Transverse colon (tissue), 4 donors: ENCODE data around the gene UPK3BL2. TPM values are rescaled to one million over a fixed set of nuclear protein-coding genes. Genes with fewer than 3 reads are reported as not detected.
"Not testable (repeated sequence)": the region's sequence is repeated elsewhere in the genome, so short reads cannot be mapped to it uniquely, and the experiment has no call there.

Experiments used
- DNase-seq: peaks from one replicate; pipeline ENCODE4 v3.0.0-alpha.2; 2019
- H3K27ac ChIP-seq, 4 donors: fragments of 200-600 bp; sonication (generic); 2 replicates each; pipeline ENCODE4 v1.5.1; 2016 to 2018; ENCODE audit warnings: inconsistent platforms in 4 of 4
- H3K27me3 ChIP-seq: fragments of 200-600 bp; sonication (generic); 2 replicates; pipeline ENCODE4 v1.5.1; 2017; ENCODE audit warnings: inconsistent platforms
- H3K36me3 ChIP-seq, 4 donors: fragments of 200-600 bp; sonication (generic); 2 replicates each; pipeline ENCODE4 v1.5.1; 2017 to 2019; ENCODE audit warnings: inconsistent platforms in 4 of 4
- H3K4me1 ChIP-seq, 4 donors: fragments of 200-600 bp; sonication (generic); 2 replicates each; pipeline ENCODE4 v1.5.1; 2017 to 2020; ENCODE audit warnings: inconsistent platforms in 4 of 4
- H3K4me3 ChIP-seq, 4 donors: fragments of 200-600 bp; sonication (generic); 1 replicate in 1 of 4; 2 replicates in 3 of 4; pipeline versions ENCODE4 v1.5.1 to v1.6.1; 2017 to 2019; ENCODE audit warnings: inconsistent platforms in 4 of 4
- H3K9me3 ChIP-seq, 2 donors: fragments of 200-600 bp; sonication (generic); 2 replicates each; pipeline ENCODE4 v1.5.1; 2017 to 2019; ENCODE audit warnings: inconsistent platforms in 2 of 2
- WGBS, 2 donors: methylation state at CpG; one replicate each; pipeline ENCODE4 v1.1.5; 2018; ENCODE audit warnings: low coverage in 1 of 2; 5-methylcytosine and 5-hydroxymethylcytosine counted together
- in situ Hi-C, 4 donors: fragments of 200-750 bp; cut with MboI; loops; one replicate each; pipeline versions ENCODE4 v1.15.0 to v1.15.1; 2017; ENCODE audit warnings: low sequenced_read_pairs in 3 of 4, low pct_ligation_motif_present in 1 of 4, low pct_unique_long_range_greater_than_20kb in 1 of 4
- intact Hi-C: fragments of 100-400 bp; cut with DNase I; formaldehyde crosslinking; loops from one replicate; pipeline ENCODE4 v1.15.1; 2023; ENCODE audit warnings: low total_unique reads
- total RNA-seq, 4 donors: library from RNA; depleted of rRNA; stranded (reverse); fragments of >200 nt; gene quantifications; one replicate each; pipeline ENCODE4 v1.1.0, GENCODE V29; 2016

The UPK3BL2 gene
- total RNA-seq, 4 donors from 2014 or later: 7.8 to 116 (median 30.4) TPM

DNA sequence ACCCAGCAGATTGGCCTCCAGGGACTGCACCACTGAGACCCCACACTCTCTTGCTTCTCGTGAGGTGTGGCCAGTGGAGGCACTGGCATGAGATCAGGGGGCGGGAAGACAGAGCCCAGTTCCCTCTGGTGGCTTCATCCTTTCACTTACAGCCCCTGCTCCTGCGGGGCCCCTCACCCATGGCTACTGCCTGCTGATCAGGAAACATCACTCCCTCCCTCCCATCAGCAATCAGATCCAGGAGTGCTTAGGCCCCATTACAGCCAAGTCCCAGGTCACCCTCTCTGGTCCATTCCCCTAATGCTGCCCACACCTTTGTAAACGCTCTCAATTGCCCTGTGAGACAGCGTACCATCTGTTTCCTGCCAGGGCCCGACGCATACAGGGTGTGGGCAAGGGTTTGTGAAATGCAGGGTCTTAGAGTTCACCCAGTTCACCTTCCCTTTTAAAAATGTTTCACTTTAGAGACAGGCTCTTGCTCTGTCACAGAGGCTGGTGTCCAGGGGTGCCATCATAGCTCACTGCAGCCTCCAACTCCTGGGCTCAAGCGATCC lies 8.4 kb downstream of the UPK3BL2 start:
- H3K36me3 ChIP-seq, H3K9me3 ChIP-seq, DNase-seq, intact Hi-C loops, H3K4me1 ChIP-seq, H3K4me3 ChIP-seq, in situ Hi-C loops, H3K27me3 ChIP-seq, H3K27ac ChIP-seq: not testable (repeated sequence)
- WGBS, 2 donors: 62% methylated on average over 4 of the region's 8 CpGs; no CpG with 5 or more reads in 1 of the 2 donors

- 73 to 93% methylated on average over 2 of the region's 2 CpGs for WGBS, 2 donors
- H3K4me1 ChIP-seq, in situ Hi-C loops, intact Hi-C loops, H3K4me3 ChIP-seq, DNase-seq, H3K9me3 ChIP-seq, H3K36me3 ChIP-seq, H3K27ac ChIP-seq, H3K27me3 ChIP-seq: not testable (repeated sequence)
These were observed 11.4 kb downstream of the UPK3BL2 start for GRCh38 chr7:102532127-102532526.

DNA sequence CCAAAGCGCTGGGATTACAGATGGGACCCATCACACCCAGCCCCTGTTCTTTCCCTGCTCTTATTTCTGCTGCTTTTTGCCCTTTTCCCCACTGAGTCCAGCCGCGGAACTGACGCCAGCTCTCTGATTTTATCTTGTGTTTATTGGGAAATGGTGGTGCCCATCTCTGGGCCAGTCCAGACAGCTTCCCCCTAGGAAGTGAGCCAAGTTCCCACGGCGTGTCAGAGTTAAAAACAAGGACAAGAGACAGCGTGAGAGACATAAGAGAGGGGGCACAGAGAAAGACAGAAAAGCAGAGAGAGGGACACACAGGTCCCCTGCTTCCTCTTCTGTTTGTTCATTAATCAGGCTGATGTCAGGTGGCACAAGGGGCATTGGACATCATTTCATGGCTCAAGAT lies 11.9 kb downstream of the UPK3BL2 start:
- in situ Hi-C loops, H3K36me3 ChIP-seq, H3K27me3 ChIP-seq, intact Hi-C loops, H3K4me3 ChIP-seq, DNase-seq, H3K27ac ChIP-seq, H3K4me1 ChIP-seq, H3K9me3 ChIP-seq: not testable (repeated sequence)
- no CpG with 5 or more reads among the region's 7 CpGs for WGBS, 2 donors

GRCh38 chr7:102527822-102528793 lies 15.4 kb downstream of the UPK3BL2 start:
- H3K4me1 ChIP-seq, H3K27me3 ChIP-seq, intact Hi-C loops, H3K9me3 ChIP-seq, H3K27ac ChIP-seq, in situ Hi-C loops, H3K4me3 ChIP-seq, DNase-seq, H3K36me3 ChIP-seq: not testable (repeated sequence)
- 100% methylated on average over 1 of the region's 13 CpGs; no CpG with 5 or more reads in 1 of the 2 donors for WGBS, 2 donors

DNA sequence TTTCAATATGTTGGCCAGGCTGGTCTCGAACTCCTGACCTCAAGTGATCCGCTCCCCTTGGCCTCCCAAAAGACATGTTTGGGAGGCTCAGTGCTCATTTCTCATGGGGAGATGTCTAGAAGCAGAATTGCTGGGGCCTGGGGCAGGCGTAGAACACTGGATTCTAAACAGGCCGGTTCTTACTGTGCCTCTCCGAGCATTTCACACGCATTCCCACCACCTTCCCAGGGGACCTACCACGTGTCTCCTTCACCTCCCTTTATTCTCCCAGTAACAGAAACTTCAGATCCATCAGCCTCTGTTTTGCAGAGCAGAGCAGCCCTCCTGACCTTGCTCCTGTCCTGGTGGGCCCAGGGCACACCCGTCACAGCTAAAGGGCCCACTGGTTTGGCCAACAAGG lies 16.3 kb downstream of the UPK3BL2 start:
- H3K27me3 ChIP-seq, intact Hi-C loops, H3K4me1 ChIP-seq, H3K36me3 ChIP-seq, H3K9me3 ChIP-seq, DNase-seq, H3K27ac ChIP-seq, H3K4me3 ChIP-seq, in situ Hi-C loops: not testable (repeated sequence)
- 85% methylated on average over 1 of the region's 8 CpGs; no CpG with 5 or more reads in 1 of the 2 donors for WGBS, 2 donors

DNA sequence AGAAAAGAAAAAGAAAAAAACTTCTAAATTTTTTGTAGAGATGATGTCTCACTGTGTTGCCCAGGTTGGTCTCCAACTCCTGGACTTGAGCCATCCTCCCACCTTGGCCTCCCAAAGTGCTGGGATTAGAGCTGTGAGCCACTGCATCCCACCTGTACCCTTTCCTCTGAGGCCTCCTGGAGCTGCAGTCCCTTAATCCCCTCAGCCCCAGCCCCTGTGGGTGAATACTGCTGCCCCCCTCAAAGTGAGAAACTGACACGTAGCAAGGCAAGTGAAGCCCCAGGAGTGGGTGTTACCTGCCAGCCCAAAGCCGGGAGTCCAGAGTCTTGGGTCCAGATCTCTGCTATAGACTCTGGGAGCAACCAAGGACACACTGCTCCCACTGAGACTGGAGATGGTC lies 18.7 kb downstream of the UPK3BL2 start:
- H3K4me1 ChIP-seq, H3K36me3 ChIP-seq, H3K4me3 ChIP-seq, in situ Hi-C loops, DNase-seq, H3K9me3 ChIP-seq, H3K27ac ChIP-seq, H3K27me3 ChIP-seq, intact Hi-C loops: not testable (repeated sequence)
- 40% methylated on average over 1 of the region's 2 CpGs; no CpG with 5 or more reads in 1 of the 2 donors for WGBS, 2 donors

- H3K27ac ChIP-seq, H3K27me3 ChIP-seq, in situ Hi-C loops, intact Hi-C loops, H3K4me3 ChIP-seq, H3K4me1 ChIP-seq, H3K36me3 ChIP-seq, DNase-seq, H3K9me3 ChIP-seq: not testable (repeated sequence)
- WGBS, 2 donors: 58 to 67% methylated on average over 3 to 4 of the region's 5 CpGs
These were observed 22.7 kb downstream of the UPK3BL2 start for GRCh38 chr7:102520797-102521196.

DNA sequence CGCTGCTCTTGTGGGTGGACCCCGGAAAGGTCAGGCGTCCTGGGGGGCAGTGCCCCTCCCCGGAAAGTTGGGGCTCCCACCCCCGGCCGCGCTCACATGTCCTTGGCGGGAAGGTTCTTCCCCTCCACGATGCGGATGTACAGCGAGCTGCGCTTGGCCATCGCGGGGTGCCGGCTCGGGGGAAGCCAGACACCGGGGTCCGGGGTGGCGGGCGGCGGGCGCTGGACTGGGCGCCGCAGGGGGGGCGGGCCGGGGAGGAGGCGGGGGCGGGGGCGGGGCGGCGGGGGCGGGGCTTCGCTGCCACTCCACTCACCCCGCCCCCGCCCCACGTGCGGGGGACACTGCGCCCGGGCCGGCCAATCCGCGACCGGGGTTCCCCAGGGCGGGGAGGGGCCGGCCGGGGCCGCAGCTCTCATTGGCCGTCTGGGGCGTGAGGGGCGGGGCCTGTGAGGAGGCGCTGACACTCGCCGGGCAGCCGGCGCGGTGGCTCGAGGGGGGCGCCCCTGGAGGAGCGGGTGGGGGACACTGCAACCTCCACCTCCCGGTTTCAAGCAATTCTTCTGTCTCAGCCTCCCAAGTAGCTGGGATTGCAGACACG lies 25.8 kb downstream of the UPK3BL2 start, which contains the start of gene RASA4B:
TSS of gene RASA4B (minus strand) at position 228 of the 598 bp plus-strand sequence. CDS start at position 161, 67 bp downstream.
- H3K4me3 ChIP-seq, H3K27me3 ChIP-seq, H3K27ac ChIP-seq, in situ Hi-C loops, H3K4me1 ChIP-seq, H3K36me3 ChIP-seq, H3K9me3 ChIP-seq, intact Hi-C loops: not testable (repeated sequence)
- DNase-seq: peak; percentile 8
- no CpG with 5 or more reads among the region's 61 CpGs for WGBS, 2 donors

DNA sequence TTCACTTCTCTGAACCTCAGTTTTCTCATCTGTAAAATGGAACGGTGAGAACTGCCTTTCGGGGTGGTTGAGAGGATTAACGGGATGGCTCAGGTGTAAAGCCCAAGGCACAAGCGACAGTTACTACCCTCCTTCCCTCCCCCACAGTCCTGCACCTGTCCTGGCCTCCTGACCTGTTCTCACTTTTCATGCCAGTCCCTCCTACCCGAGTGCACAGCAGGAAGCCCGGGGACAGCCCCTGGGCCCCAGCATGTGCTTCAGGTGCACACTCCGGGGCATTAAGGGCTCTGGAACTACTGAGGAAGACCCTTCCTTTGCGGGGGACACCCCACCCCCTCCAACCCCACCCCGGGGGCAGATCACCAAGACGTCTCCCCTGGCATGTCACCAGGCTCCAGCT lies 26.5 kb downstream of the UPK3BL2 start:
- H3K4me3 ChIP-seq, in situ Hi-C loops, H3K27me3 ChIP-seq, H3K36me3 ChIP-seq, H3K27ac ChIP-seq, DNase-seq, intact Hi-C loops, H3K4me1 ChIP-seq, H3K9me3 ChIP-seq: not testable (repeated sequence)
- no CpG with 5 or more reads among the region's 10 CpGs for WGBS, 2 donors

- H3K36me3 ChIP-seq, in situ Hi-C loops, H3K27ac ChIP-seq, H3K4me3 ChIP-seq, H3K9me3 ChIP-seq, H3K4me1 ChIP-seq, H3K27me3 ChIP-seq, DNase-seq, intact Hi-C loops: not testable (repeated sequence)
- no CpG with 5 or more reads among the region's 3 CpGs for WGBS, 2 donors
These were observed 27.6 kb downstream of the UPK3BL2 start for GRCh38 chr7:102515889-102516288.
